ENCODE results near the gene RER1. TPM values are rescaled to one million over a fixed set of nuclear protein-coding genes. Genes with fewer than 3 reads are reported as not detected.
A peak's percentile ranks its signal among the peaks of the same experiment; 100 is the strongest.

Gene RER1
- polyA plus RNA-seq, 1 donor from 2014 or later: 58.7 TPM

DNA sequence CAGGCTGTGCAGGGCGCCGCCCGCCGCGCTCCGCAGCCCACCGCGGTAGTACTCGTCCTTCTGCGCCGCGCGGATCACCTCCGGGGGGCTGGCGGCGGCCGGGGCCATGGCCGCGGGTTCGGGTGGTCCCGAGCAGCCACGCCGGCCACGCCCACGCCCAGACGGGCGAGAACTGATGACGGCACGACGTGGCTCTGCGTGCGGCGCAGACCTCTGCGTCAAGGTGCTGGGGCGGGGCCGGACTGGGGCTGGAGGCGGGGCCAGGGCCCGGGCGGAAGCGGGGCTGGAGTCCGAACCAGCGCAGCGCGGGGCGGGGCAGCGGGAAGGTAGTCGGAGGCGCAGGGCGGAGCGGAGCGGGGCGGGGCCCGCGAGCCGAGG, 20.7 kb downstream of the RER1 start, which contains the start of gene PEX10:
Gene PEX10, minus strand, starts transcription at position 170 of the 378 bp plus-strand sequence. Its CDS starts 62 bp downstream, at position 108.
- Histone ChIP-seq H3K27me3 (ENCODE audit: insufficient read depth, low read depth, low read length) (no peaks in the 10 kb centered on the region), H3F3A (ENCODE audit: insufficient read depth, low read length, poor library complexity, severe bottlenecking) (no peaks in the 10 kb centered on the region), H3K9me3 (ENCODE audit: low read length) (no peaks in the 10 kb centered on the region), H3K36me3 (ENCODE audit: insufficient read depth, low read length) (no peaks in the 10 kb centered on the region), H2AFZ (ENCODE audit: low read depth, low read length) (peak within 1 kb of the TSS; percentile 56), H3K27ac (ENCODE audit: low read length) (peak within 1 kb of the TSS; percentile 55), H4K20me1 (ENCODE audit: insufficient read depth) (no peaks in the 10 kb centered on the region), H3K9me2 (ENCODE audit: insufficient read depth, low read length) (no peaks in the 10 kb centered on the region), H3K79me2 (replicated peaks; ENCODE audit: insufficient read depth, low read length) (no peaks in the 10 kb centered on the region), H3K9ac (ENCODE audit: low read length) (peak within 1 kb of the TSS; percentile 82), H3K4me3 (ENCODE audit: low read length) (peak within 1 kb of the TSS; percentile 97), H3K4me2 (ENCODE audit: low read length) (peak within 1 kb of the TSS; percentile 76)
- TF ChIP-seq MXI1 (conservative IDR thresholded peaks at IDR 0.05; ENCODE audit: poor library complexity, severe bottlenecking) (peak; percentile 99), CTCF (IDR thresholded peaks at IDR 0.05; ENCODE audit: poor library complexity, severe bottlenecking) (no peak), RAD21 (conservative IDR thresholded peaks at IDR 0.05) (no peak), EP300 (conservative IDR thresholded peaks at IDR 0.05; ENCODE audit: poor library complexity, severe bottlenecking) (peak; percentile 60), EZH2 (IDR thresholded peaks at IDR 0.05; ENCODE audit: borderline replicate concordance, insufficient read depth, low read length, poor library complexity, severe bottlenecking) (no peak), REST (IDR thresholded peaks at IDR 0.05; ENCODE audit: borderline replicate concordance) (no peak), POLR2AphosphoS5 (IDR thresholded peaks at IDR 0.05) (peak; percentile 80), TAF1 (IDR thresholded peaks at IDR 0.05; ENCODE audit: low read depth) (no peak), SMC3 (conservative IDR thresholded peaks at IDR 0.05; ENCODE audit: poor library complexity) (peak; percentile 39)

GRCh38 chr1:2412773-2413494, 21.3 kb downstream of the RER1 start:
- H3K4me3 ChIP-seq (ENCODE audit: low read length): peak overlapping the region; percentile 97
- no peaks in the 10 kb centered on the region for H3F3A ChIP-seq (ENCODE audit: insufficient read depth, low read length, poor library complexity, severe bottlenecking)
- no peaks in the 10 kb centered on the region for H4K20me1 ChIP-seq (ENCODE audit: insufficient read depth)
- no peaks in the 10 kb centered on the region for H3K27me3 ChIP-seq (ENCODE audit: insufficient read depth, low read depth, low read length)
- no peaks in the 10 kb centered on the region for H3K79me2 ChIP-seq (replicated peaks; ENCODE audit: insufficient read depth, low read length)
- H3K4me2 ChIP-seq (ENCODE audit: low read length): peak overlapping the region; percentile 49
- H3K9me2 ChIP-seq (ENCODE audit: insufficient read depth, low read length): no peaks in the 10 kb centered on the region
- peak overlapping the region; percentile 42 for H2AFZ ChIP-seq (ENCODE audit: low read depth, low read length)
- peak overlapping the region; percentile 82 for H3K9ac ChIP-seq (ENCODE audit: low read length)
- H3K36me3 ChIP-seq (ENCODE audit: insufficient read depth, low read length): no peaks in the 10 kb centered on the region
- H3K27ac ChIP-seq (ENCODE audit: low read length): peak overlapping the region; percentile 34
- no peaks in the 10 kb centered on the region for H3K9me3 ChIP-seq (ENCODE audit: low read length)
- TF ChIP-seq EP300 (conservative IDR thresholded peaks at IDR 0.05; ENCODE audit: poor library complexity, severe bottlenecking): no peak
- no peak for TF ChIP-seq SMC3 (conservative IDR thresholded peaks at IDR 0.05; ENCODE audit: poor library complexity)
- peak; percentile 42 for TF ChIP-seq RAD21 (conservative IDR thresholded peaks at IDR 0.05)
- no peak for TF ChIP-seq EZH2 (IDR thresholded peaks at IDR 0.05; ENCODE audit: borderline replicate concordance, insufficient read depth, low read length, poor library complexity, severe bottlenecking)
- TF ChIP-seq CTCF (IDR thresholded peaks at IDR 0.05; ENCODE audit: poor library complexity, severe bottlenecking): peak; percentile 22
- TF ChIP-seq TAF1 (IDR thresholded peaks at IDR 0.05; ENCODE audit: low read depth): no peak
- no peak for TF ChIP-seq REST (IDR thresholded peaks at IDR 0.05; ENCODE audit: borderline replicate concordance)
- no peak for TF ChIP-seq MXI1 (conservative IDR thresholded peaks at IDR 0.05; ENCODE audit: poor library complexity, severe bottlenecking)
- no peak for TF ChIP-seq POLR2AphosphoS5 (IDR thresholded peaks at IDR 0.05)
